ENCODE measurements around the gene PTPRA.

DNA sequence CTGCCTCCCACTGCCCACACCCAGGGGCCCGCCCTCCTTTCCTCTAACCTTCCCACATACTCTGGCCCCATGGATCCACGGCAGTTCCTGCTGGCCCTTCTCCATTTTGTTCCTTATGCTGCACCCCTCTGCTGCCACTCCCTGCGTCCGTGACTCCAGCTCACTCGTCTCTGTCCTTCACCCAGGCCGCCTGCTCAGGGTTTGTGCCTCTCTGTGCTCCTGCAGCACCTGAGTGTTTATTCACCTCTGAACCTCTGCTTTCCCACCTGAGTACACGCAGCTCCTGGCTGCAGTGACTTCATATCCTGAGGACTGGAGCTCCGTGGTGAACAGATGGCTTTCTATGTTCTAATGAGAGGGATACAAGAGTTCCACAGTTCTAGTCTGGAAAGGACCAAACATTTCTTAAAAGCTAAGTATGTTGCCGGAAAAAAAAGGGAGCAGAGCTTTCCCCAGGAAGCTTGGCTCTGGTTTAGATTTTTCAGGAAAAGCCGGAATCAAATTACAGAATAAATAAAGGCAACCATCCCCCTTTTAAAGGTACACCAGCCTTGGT lies 168.7 kb downstream of the PTPRA start:
- TF ChIP-seq, protein P1, sequence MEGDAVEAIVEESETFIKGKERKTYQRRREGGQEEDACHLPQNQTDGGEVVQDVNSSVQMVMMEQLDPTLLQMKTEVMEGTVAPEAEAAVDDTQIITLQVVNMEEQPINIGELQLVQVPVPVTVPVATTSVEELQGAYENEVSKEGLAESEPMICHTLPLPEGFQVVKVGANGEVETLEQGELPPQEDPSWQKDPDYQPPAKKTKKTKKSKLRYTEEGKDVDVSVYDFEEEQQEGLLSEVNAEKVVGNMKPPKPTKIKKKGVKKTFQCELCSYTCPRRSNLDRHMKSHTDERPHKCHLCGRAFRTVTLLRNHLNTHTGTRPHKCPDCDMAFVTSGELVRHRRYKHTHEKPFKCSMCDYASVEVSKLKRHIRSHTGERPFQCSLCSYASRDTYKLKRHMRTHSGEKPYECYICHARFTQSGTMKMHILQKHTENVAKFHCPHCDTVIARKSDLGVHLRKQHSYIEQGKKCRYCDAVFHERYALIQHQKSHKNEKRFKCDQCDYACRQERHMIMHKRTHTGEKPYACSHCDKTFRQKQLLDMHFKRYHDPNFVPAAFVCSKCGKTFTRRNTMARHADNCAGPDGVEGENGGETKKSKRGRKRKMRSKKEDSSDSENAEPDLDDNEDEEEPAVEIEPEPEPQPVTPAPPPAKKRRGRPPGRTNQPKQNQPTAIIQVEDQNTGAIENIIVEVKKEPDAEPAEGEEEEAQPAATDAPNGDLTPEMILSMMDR (IDR thresholded peaks at IDR 0.05) = no peak
- TF ChIP-seq POLR2AphosphoS5 (IDR thresholded peaks at IDR 0.05) = no peak
- no peak for TF ChIP-seq POLR2A (IDR thresholded peaks at IDR 0.05; ENCODE audit: low read depth)

All from esophagus muscularis mucosa (tissue), 3 donors.